DOHH2 (cell line): ENCODE measurements around the gene VGF.

ENCODE experiments used
- EZH2phosphoT487 ChIP-seq: fragments of 200-600 bp; sonication (generic); IDR thresholded peaks from 2 replicates; pipeline ENCODE4 v1.6.1; 2017; ENCODE audit warnings: borderline replicate concordance, mild to moderate bottlenecking, antibody characterized with exemption, low read length, moderate library complexity, mixed read lengths
- TF ChIP-seq, protein P1 (sequence below): fragments of 200-600 bp; sonication (generic); IDR thresholded peaks from one replicate; pipeline ENCODE4 v1.5.1; 2014; ENCODE audit warnings: antibody characterized with exemption, mild to moderate bottlenecking, low read depth, low read length; ENCODE audit not compliant: poor library complexity, severe bottlenecking

- TF ChIP-seq, protein P1, sequence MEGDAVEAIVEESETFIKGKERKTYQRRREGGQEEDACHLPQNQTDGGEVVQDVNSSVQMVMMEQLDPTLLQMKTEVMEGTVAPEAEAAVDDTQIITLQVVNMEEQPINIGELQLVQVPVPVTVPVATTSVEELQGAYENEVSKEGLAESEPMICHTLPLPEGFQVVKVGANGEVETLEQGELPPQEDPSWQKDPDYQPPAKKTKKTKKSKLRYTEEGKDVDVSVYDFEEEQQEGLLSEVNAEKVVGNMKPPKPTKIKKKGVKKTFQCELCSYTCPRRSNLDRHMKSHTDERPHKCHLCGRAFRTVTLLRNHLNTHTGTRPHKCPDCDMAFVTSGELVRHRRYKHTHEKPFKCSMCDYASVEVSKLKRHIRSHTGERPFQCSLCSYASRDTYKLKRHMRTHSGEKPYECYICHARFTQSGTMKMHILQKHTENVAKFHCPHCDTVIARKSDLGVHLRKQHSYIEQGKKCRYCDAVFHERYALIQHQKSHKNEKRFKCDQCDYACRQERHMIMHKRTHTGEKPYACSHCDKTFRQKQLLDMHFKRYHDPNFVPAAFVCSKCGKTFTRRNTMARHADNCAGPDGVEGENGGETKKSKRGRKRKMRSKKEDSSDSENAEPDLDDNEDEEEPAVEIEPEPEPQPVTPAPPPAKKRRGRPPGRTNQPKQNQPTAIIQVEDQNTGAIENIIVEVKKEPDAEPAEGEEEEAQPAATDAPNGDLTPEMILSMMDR, result no peak
- TF ChIP-seq EZH2phosphoT487, result no peak
Observed at GRCh38 chr7:101208794-101209193, 43.4 kb upstream of the VGF start.
